Vagina (tissue), 2 donors: ENCODE results near the gene RADIL. TPM values are rescaled to one million over a fixed set of nuclear protein-coding genes. Genes with fewer than 3 reads are reported as not detected.

Experiments used
- DNase-seq, 2 donors: peaks; one replicate each; pipeline ENCODE4 v3.0.0-alpha.2; 2017; ENCODE audit errors: extremely low spot score in 2 of 2
- H3K27ac ChIP-seq: fragments of 200-600 bp; sonication (generic); one replicate; pipeline ENCODE4 v1.5.1; 2019
- H3K27me3 ChIP-seq: fragments of 200-600 bp; sonication (generic); one replicate; pipeline ENCODE4 v1.5.1; 2019
- H3K36me3 ChIP-seq, 2 donors: fragments of 200-600 bp; sonication (generic); one replicate each; pipeline ENCODE4 v1.5.1; 2017 to 2019
- H3K4me1 ChIP-seq: fragments of 200-600 bp; sonication (generic); one replicate; pipeline ENCODE4 v1.5.1; 2019
- H3K4me3 ChIP-seq, 2 donors: fragments of 200-600 bp; sonication (generic); 1 replicate in 1 of 2; 2 replicates in 1 of 2; pipeline ENCODE4 v1.5.1; 2016 to 2019
- H3K9me3 ChIP-seq: fragments of 200-600 bp; sonication (generic); one replicate; pipeline ENCODE4 v1.5.1; 2019
- CTCF ChIP-seq, 3 experiments: fragments of 450-650 bp in 2 of 3; fragments of 200-600 bp in 1 of 3; sonication (generic) in 1 of 3; IDR thresholded peaks; one replicate each; pipeline ENCODE4 v1.5.1; 2017 to 2019; ENCODE audit warnings: antibody characterized with exemption in 3 of 3, mild to moderate bottlenecking in 2 of 3, moderate library complexity in 2 of 3
- POLR2A ChIP-seq, 2 donors: fragments of 450-650 bp; IDR thresholded peaks; one replicate each; pipeline ENCODE4 v1.6.1; 2017; ENCODE audit warnings: antibody characterized with exemption in 2 of 2, mild to moderate bottlenecking in 2 of 2, moderate library complexity in 2 of 2
- POLR2AphosphoS5 ChIP-seq, 2 donors: sonication (generic); formaldehyde crosslinking; IDR thresholded peaks; one replicate each; pipeline ENCODE4 v1.9.0; 2017; ENCODE audit warnings: antibody characterized with exemption in 2 of 2, mild to moderate bottlenecking in 2 of 2, low read depth in 1 of 2; ENCODE audit not compliant: insufficient read depth in 1 of 2
- intact Hi-C: fragments of 100-400 bp; cut with DNase I; formaldehyde crosslinking; loops from one replicate; pipeline ENCODE4 v1.15.1; 2023
- total RNA-seq: library from RNA; depleted of rRNA; stranded (reverse); fragments of >200 nt; gene quantifications from one replicate; pipeline ENCODE4 v1.2.3, GENCODE V29; 2016

Gene RADIL
- total RNA-seq, 1 donor from 2014 or later = 16.5 TPM

- H3K9me3 ChIP-seq = no peaks in the 10 kb centered on the region
- TF ChIP-seq CTCF (IDR thresholded peaks at IDR 0.05) (no peak), POLR2AphosphoS5 (IDR thresholded peaks at IDR 0.05; ENCODE audit: insufficient read depth in 1 of 2, low read depth in 1 of 2) (no peak), POLR2A (IDR thresholded peaks at IDR 0.05) (no peak)
- DNase-seq = no peak
- no peaks in the 10 kb centered on the region for H3K27me3 ChIP-seq
- H3K27ac ChIP-seq = no peak overlapping the region
- intact Hi-C loops = no loop called here
- no peaks in the 10 kb centered on the region for H3K36me3 ChIP-seq
- no peak overlapping the region for H3K4me3 ChIP-seq
- H3K4me1 ChIP-seq = no peaks in the 10 kb centered on the region
These were observed 47.9 kb downstream of the RADIL start for GRCh38 chr7:4835398-4836205.

GRCh38 chr7:4834601-4835397, 48.7 kb downstream of the RADIL start:
- DNase-seq = no peak
- H3K4me1 ChIP-seq = no peaks in the 10 kb centered on the region
- no peaks in the 10 kb centered on the region for H3K36me3 ChIP-seq
- H3K9me3 ChIP-seq = no peaks in the 10 kb centered on the region
- H3K27ac ChIP-seq = no peak overlapping the region
- no peak overlapping the region for H3K4me3 ChIP-seq
- TF ChIP-seq POLR2AphosphoS5 (IDR thresholded peaks at IDR 0.05; ENCODE audit: insufficient read depth in 1 of 2, low read depth in 1 of 2) = no peak
- no peak for TF ChIP-seq CTCF (IDR thresholded peaks at IDR 0.05)
- no peak for TF ChIP-seq POLR2A (IDR thresholded peaks at IDR 0.05)
- H3K27me3 ChIP-seq = no peaks in the 10 kb centered on the region
- intact Hi-C loops = no loop called here

- intact Hi-C loops = no loop called here
- DNase-seq = no peak
These were observed 49.6 kb downstream of the RADIL start for GRCh38 chr7:4833691-4834600.

GRCh38 chr7:4833176-4833575, 50.3 kb downstream of the RADIL start:
- no peaks in the 10 kb centered on the region for H3K4me1 ChIP-seq
- no peak overlapping the region for H3K27ac ChIP-seq
- H3K36me3 ChIP-seq = no peaks in the 10 kb centered on the region
- no peak overlapping the region for H3K4me3 ChIP-seq
- H3K27me3 ChIP-seq = no peaks in the 10 kb centered on the region
- H3K9me3 ChIP-seq = no peaks in the 10 kb centered on the region
- intact Hi-C loops = no loop called here
- TF ChIP-seq POLR2A (IDR thresholded peaks at IDR 0.05) (no peak), POLR2AphosphoS5 (IDR thresholded peaks at IDR 0.05; ENCODE audit: insufficient read depth in 1 of 2, low read depth in 1 of 2) (no peak), CTCF (IDR thresholded peaks at IDR 0.05) (no peak)
- no peak for DNase-seq

More at GRCh38 chr7:4833691-4834600, 49.6 kb downstream of the RADIL start:
- TF ChIP-seq POLR2AphosphoS5 (IDR thresholded peaks at IDR 0.05; ENCODE audit: insufficient read depth in 1 of 2, low read depth in 1 of 2) (no peak), CTCF (IDR thresholded peaks at IDR 0.05) (no peak), POLR2A (IDR thresholded peaks at IDR 0.05) (no peak)
- Histone ChIP-seq H3K4me1 (no peaks in the 10 kb centered on the region), H3K4me3 (no peak overlapping the region), H3K27me3 (no peaks in the 10 kb centered on the region), H3K27ac (no peak overlapping the region), H3K36me3 (no peaks in the 10 kb centered on the region), H3K9me3 (no peaks in the 10 kb centered on the region)
